ENCODE measurements around the gene KRT10.
"Not testable (repeated sequence)": the region's sequence is repeated elsewhere in the genome, so short reads cannot be mapped to it uniquely, and the experiment has no call there.

The KRT10 gene

DNA sequence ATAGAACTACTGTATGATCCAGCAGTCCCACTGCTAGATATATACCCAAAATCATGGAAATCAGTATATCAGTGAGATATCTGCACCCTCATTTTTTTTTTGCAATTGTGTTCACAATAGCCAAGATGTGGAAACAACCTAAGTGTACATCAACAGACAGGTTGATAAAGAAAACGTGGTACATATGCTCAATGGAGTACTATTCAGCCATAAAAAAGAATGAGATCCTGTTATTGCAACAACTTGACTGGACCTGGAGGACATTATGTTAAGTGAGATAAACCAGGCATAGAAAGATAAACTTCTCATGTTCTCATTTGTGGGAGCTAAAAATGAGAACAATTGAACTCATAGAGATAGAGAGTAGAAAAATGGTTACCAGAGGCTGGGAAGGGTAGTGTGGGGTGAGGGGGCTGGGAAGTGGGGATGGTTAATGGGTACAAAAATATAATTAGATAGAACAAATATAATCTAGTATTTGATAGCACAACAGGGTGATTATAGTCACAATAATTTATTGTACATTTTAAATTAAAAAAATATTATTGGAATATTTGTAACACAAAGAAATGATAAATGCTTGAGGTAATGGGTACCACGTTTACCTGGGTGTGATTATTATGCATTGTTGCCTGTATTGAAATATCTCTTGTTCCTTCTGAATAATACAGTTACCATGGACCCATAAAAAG is 7.8 kb upstream of the KRT10 start:
- no peak for DNase-seq

DNA sequence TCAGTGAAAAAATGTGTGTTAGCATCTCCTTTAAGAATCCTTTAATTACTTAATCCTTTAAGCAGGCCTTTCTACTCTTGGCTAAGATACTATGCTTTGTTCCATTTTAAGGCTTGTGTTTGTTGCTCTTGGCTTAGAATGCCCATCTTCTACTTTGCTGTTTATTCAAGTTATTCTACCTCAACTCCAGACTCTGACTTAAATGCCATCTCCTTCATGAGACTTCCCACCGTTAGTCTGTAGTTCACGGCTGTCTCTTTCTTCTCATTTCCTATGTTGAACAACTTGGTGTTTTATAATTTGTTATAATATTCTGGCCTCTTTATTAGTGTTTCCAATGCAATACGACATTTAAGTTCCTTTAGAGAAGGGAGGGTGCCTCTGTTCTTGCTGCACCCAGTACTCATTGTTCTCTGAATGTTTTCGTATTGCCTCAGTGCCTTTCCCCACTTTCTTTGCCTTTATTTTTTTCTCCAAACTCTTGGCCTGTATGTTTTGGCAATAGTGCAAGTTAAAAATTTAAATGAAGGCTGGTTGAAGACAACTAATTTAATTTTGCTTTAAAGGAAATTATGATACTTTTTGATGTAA is 6.1 kb upstream of the KRT10 start:
- no peak for DNase-seq

DNA sequence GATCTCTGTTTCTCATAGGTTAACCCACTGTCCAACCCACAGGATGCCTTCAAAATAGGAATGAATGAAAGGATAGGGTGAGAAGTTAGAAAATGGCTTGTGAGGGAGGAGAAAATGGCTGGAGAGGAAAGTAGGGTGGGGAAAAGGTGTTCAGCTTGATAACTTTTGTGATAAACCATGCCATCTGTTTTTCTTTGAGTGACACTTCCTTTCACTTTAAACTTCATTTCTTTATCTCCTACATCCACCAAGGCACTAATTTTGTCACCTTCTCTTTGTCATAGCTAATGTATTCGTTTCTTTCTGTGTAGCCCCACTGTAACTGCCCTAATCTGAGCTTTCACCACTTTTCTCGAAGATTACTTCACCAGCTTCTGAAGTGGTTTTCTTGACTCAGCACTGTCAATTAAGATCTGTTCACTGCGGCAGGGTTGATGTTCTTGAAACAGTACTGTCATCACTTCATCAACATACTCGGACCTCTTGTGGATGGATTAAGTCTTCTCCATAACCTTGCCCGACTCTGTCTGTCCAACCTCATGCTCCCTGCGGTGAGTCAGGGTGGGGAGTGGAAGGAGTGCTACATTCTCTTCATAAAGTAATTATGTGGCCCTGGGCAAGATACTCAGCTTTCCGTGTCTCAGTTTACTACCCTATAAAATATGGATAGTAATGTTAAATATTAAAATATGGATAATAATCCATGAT is 5.5 kb upstream of the KRT10 start:
- no peak for DNase-seq

DNA sequence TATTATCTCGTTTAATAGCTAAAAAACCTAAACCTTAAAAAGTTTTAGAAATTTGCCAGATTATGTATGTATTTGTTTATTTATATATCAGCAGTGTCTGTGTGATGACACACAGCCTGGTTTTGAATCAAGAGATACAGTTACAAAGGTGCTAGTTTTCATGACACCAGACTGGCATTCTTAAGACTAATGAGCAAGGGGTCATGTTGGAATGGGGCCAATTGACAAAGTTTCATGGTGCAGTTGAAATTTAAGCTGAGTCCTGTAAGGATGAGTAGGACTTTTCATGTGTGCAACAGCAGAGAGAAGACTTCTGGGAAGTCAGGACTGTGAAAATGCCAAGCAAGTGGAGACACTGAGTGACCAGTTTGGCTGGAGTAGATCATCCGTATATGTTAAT is 3.2 kb upstream of the KRT10 start:
- DNase-seq = no peak

DNA sequence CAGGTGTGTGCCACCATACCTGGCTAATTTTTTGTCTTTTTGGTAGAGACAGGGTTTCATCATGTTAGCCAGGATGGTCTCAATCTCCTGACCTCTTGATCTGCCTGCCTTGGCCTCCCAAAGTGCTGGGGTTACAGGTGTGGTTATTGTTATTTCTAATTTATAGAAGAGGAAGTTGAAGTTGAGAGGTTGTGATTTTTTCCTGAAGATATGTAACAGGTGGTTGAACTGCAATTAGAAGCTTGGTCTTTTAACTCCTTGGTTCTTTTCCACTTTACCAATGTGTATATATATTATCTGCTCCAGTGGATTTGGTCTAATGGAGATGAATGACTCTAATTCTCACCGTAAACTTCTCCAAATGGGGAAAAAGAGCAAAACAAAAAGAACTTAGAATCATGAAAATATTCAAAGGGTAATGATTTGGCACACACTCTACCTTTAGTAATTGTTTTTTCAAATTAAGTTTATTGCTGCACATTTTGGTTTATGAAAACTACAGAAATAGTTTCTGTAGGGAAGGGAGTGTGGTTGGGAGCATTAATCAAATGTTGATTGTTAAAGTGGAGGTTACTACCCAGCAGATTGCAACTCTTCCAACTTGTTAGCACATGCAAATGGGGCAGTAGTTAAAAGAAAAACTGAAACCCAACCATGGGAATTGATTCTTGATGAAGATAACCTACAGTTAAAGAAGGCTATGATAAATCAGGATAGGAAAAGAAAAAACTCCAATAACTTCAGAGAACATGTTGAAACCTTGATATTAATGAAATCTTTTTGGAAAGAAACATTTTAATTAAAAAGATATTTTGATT is 1.8 kb upstream of the KRT10 start:
- DNase-seq = no peak

DNA sequence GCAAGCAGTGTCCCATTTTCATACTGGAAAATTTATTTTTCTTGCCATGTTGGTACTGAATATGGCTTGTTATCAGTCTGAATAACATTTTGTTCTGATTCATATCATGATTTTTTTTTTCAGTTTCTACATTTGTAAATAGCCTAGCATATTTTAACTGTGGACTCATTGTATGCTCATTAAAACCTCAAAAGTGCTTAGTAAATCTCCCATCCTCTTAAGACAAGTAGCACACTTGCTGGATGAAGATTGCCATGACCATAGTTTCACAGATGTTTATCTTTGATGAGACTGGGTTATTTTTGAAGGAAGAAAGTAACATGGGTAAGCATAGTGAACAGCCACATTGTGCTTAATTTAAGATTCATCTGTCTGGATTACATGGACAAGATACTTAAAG is 878 bp downstream of the KRT10 start:
- no peak for DNase-seq

DNA sequence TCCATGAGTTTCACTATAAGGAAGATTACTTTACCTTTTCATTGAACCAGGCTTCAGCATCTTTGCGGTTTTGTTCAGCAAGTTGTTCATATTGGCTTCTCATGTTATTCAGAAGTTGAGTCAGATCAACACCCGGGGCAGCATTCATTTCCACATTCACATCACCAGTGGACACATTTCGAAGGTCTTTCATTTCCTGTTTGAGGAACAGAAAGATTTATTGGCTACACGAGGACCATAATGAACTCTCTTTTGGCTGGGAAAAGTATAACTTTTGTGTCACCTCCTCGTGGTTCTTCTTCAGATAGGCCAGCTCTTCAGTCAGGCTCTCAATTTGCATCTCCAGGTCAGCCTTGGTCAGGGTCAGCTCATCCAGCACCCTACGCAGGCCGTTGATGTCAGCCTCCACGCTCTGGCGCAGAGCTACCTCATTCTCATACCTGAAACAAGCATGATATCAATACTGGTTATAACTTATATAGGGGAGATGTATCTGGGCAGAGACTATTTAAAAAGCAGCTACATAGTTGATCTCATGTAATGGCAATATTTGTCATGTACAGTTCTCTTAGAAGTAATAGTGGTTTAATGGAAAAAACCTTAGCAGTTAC is 2.1 kb downstream of the KRT10 start:
- no peak for DNase-seq

DNA sequence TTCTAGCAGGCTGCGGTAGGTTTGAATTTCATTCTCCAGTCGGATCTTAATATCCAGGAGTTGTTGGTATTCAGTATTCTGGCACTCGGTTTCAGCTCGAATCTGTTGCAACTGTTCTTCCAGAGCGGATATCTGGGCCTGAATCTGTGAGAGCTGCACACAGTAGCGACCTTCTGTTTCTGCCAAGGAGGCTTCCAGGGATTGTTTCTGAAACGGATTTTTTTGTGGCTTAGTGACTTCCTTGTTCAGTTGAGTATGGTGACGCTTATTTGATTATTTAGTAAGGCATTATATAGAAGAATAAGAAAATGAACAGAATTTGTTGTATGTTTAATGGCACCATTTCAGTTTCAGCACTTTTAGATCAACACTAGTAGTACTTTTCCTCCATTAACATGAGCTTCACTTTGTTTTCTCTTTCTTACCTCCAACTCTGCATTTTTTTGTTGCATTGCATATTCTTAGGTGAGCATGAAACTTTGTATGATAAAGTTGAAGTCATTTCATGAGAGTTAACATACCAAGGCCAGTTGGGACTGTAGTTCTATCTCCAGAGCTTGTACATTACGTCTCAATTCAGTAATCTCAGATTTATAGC is 2.8 kb downstream of the KRT10 start:
- no peak for DNase-seq

DNA sequence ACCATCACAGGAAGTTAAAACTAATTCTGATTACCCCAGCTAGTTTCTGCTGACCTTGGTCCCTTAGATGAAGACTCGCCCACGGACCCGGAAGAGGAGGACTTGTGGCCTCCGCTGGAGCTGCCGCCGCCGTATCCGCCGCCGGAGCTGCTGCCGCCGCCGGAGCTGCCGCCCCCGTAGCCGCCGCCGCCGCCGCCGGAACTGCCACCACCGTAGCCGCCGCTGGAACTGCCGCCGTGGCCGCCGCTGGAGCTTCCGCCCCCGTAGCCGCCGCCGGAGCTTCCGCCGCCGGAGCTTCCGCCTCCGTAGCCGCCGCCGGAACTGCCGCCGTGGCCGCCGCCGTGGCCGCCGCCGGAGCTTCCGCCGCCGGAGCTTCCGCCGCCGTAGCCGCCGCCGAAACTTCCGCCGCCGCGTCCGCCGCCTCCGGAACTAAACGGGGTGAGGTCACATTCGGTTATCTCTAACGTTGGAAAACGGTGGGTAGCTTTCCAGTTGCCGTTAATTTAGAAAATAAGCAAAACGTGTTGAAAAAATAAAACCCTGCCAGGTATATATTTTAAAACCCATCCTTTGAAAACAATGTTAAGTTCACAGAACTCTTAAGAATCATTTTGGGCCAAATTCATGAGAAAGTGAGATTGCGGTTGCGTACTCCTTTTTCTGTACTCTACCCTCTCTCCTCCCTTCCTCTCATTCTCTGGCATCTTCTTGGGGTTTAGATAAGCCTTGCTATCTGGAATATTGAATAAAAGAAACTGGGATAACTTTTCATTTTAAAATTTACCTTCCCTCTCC is 3.5 kb downstream of the KRT10 start:
- DNase-seq = peak; percentile 62

DNA sequence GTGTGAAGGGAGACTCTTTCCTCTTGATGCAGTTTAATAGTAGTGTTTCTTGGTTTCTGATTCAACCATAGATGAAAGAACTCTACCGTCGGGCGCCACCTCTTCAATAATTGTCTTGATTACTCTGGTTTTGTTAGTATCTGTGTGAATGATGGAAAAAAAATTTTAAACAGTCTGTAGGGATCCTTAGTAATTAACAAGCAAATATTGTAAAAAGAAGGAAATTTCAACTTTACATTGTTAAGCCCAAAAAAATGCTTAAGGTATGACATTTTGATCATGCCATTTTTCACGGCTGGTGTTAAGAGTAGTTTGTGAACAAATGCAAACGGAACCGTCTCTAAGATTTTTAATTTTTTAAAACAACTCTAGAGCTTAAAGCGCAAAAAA is 4.1 kb downstream of the KRT10 start:
- no peak for DNase-seq

DNA sequence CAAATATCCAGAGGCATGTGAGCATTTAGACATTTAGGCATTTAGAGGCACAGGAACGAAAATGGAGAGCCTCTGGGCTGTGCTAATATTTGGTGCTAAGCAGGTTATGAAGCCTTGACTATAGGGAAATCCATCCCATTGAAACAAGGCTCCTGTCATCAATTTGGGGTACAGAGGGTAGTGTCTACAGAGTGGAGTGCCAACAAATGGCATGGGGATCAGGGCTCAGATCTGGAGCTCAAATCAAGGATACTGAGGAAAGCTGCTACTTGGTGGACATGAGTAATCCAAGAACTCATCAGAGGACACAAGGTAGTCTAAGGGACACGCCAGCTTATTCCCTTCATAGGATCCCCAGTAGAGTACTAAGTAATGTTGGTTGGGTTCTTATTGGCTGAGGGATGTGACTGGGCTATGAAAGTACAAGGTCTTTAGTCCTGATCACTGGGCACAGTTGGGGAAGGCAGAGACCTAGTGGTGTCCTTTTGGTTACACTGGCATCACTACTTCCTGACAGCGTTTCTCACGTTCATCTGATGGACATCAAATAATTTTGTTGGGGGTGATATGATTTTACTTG is 5.2 kb downstream of the KRT10 start:
- no peak for DNase-seq

DNA sequence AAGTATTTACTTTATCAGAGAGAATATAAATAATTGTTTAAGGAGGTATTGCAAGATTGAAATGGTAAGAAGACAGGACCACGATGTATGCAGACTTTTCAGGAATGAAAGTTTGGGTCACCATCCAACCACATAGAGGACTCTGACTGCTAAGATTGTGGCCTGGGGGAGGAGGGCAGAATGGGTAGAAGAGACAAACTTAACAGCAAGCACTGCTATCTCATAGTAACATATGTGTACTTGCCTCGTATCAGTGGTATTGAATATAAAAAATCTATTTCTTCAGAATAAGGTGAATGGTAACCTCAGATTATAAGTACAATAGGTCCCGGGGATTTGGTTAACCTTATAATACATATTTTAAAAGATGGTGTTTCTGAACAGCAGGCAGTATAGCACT is 5.8 kb downstream of the KRT10 start:
- DNase-seq = no peak

DNA sequence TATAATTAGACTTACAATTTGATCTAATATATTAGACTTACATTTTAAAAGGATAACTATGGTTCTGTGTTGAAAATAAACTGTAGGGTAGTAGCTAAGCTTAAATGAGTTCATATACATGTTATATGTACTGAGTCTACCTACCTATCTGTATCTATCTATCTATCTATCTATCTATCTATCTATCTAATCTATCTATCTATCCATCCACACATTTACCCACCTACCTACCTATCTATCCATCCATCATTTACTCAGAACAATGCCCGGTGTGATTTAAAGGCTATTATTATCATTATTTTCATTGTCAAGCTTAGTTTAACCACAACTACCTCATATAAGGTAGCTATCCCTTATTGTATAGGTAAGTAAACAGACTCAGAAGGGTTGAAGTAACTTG is 7.0 kb downstream of the KRT10 start:
- DNase-seq = no peak

DNA sequence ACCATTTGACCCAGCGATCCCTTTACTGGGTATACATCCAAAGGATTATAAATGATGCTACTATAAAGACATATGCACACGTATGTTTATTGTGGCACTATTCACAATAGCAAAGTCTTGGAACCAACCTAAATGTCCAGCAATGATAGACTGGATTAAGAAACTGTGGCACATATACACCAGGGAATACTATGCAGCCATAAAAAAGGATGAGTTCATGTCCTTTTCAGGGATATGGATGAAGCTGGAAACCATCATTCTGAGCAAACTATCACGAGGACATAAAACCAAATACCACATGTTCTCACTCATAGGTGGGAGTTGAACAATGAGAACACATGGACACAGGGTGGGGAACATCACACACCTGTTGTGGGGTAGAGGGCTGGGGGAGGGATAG is 7.8 kb downstream of the KRT10 start:
- DNase-seq = not testable (repeated sequence)

DNA sequence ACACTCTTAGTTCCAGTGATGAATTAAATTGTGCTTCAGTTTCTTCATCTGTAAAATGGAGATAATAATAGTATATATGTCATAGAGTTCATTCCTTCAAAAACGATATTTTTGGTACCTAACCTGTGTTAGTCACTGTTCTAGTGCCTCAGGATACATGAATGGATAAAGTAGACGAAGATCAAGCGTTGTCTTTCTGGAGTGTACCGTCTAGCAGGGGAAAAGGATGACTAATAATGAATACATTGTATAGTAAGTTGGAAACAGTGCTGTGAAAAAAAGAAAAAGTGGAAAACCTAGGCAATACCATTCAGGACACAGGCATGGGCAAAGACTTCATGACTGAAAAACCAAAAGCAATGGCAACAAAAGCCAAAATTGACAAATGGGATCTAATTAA is 8.6 kb downstream of the KRT10 start:
- no peak for DNase-seq

DNA sequence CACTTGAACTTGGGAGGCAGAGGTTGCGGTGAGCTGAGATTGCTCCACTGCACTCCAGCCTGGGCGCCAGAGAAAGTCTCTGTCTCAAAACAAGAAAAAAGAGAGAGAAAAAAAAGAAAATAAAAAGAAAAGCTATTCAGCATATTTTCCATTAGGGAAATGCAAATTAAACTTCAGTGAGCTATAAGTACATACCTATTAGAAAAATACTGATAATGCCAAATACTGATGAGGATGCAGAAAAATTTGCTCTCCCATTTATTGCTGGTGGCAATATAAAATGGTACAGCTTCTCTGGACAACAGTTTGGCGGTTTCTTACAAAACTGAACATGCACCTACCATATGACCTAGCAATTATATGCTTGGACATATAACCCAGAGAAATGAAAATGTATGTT is 9.8 kb downstream of the KRT10 start:
- no peak for DNase-seq

DNA sequence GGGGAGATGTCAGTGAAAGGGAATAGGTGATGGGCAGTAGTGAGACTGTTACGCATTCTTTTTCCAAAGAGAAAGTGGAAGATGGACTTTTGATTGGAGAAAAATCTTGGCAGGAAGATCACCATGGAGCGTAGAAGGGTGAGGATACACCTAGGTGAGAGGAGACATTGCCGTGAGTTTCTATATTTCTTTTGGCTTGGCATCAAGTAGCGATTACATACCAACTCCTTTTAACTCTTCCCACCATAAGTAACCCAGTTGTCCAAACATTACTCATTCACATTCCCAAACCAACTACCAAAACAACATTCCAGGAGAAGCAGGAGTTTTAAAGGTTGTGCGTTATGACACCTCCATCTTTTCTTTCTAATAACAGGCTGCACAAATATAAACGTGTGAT is 11.9 kb downstream of the KRT10 start:
- no peak for DNase-seq

DNA sequence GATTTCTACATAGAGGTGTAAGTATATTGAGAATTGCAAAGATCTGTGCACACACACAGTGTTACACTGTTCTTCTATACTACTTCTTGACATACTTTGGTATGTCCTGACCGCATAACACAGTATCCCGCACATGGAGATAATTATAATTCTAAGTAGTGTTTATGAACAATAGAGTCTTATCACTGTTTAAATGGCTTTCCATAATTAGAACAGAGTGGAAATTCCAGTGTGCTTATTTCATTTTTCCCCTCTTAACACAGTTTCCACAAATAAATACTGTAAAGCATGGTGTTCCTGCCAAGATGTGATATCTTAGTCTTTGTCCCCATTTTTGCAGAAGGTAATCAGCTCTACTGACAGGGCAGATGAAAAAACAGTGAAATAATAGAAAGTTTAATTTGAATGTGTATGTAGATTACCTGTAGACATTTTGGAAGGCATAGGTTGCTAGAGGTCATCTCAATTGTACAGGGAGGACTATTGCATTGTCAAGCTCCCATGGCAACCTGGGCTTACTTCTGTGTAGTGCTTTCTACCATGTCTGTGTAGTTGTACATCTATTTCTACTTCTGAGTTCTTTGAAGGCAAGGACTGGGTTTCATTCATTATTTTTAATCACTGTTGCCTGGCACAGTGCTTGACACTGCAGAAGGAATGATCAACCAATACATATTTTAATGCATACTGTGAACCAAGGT is 12.5 kb downstream of the KRT10 start:
- DNase-seq = no peak

DNA sequence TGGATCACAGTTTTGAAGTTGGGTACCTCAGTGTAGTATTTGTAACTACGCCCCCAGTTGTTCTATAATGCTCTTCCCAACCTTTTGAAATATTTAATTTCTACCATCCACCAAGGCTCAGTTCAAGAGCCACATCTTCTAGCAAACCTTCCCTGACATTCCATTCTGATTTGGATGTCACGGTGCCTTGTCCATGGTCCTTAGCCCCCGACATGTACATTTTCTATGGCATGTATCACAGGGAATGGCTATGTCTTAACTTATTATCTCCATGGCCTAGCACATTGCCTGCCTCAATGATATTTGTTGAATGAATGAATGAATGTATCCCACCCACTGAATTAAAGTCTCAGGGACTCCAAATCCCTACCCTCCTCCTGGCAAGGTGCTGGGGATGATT is 16.3 kb downstream of the KRT10 start:
- DNase-seq = no peak

DNA sequence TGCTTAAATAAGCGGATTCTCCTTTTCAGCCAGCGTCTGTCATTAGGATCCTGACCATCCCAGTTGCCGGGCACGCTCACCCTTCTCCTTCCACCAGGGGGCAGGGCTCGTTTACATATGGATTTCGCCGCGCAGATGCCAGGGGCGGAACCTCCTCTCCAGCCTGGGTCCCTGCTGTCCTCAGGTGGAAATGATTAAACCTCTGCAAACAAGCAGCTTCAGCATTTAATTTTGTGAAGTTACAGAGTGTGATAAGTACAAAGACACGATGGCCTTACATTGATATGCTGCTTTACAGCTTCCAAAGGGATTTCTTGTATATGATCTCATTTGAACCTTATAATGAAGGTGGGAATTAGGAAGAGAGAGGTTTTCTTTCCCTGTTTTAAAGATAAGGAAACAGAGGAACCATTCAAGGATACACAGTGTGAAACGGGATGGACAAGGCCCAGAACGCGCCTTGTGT is 18.8 kb downstream of the KRT10 start:
- DNase-seq = peak; percentile 75

DNA sequence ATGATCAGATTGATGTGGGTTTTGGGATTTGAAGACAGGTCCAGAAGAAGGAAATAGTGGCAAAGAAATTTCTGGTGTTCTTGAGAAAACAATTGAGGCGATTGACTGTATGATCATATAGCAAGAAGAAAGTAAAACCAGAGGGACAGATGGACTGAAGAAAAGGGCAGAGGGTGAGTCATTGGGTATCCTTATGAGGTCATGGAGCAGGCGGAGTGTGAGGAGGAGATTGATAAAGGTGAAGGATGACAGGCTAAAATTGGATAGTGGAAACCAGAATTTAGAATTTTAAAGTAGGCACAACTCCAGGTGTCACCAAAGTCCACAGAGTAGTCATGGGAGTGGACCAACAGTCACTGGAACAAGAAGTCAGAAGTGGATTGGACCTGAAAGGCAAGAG is 21.3 kb downstream of the KRT10 start:
- DNase-seq = no peak
